Measurements from ENCODE around the gene TGFBR2.

Gene TGFBR2

GRCh38 chr3:30742796-30743619, 136.6 kb downstream of the TGFBR2 start:
- TF ChIP-seq CTCF (IDR thresholded peaks at IDR 0.05; ENCODE audit: low read depth, low read length) = no peak
- H3K4me3 ChIP-seq (replicated peaks in 1 of 2; ENCODE audit: low read depth in 2 of 2, low read length in 2 of 2) = no peak overlapping the region
- DNase-seq (ENCODE audit: low read depth in 2 of 2) = no peak

Measured in cardiac fibroblast (primary cell).